SW 1271 (cell line): ENCODE results near the gene RNF169.
"Not testable (repeated sequence)": the region's sequence is repeated elsewhere in the genome, so short reads cannot be mapped to it uniquely, and the experiment has no call there.

Experiments
- DNase-seq, 2 experiments: peaks; one replicate each; lab custom pipeline; 2025; lab: John Stamatoyannopoulos, UW

The RNF169 gene

DNA sequence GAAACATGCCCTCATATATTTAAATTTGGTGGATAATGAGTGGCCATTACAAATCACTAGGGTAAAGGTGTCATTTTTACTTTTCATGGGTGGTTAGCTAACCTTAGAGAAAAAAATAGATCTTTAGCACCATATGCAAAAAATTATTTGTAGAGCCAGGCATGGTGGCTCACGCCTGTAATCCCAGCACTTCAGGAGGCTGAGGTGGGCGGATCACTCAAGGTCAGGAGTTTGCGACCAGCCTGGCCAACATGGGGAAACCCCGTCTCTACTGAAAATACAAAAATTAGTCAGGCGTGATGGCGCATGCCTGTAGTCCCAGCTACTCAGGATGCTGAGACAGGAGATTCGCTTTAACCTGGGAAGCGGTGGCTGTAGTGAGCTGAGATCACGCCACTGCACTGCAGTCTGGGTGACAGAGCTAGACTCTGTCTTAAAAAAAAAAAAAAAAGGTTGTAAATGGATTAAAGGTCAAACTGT is 19.6 kb downstream of the RNF169 start:
- DNase-seq, result not testable (repeated sequence)

DNA sequence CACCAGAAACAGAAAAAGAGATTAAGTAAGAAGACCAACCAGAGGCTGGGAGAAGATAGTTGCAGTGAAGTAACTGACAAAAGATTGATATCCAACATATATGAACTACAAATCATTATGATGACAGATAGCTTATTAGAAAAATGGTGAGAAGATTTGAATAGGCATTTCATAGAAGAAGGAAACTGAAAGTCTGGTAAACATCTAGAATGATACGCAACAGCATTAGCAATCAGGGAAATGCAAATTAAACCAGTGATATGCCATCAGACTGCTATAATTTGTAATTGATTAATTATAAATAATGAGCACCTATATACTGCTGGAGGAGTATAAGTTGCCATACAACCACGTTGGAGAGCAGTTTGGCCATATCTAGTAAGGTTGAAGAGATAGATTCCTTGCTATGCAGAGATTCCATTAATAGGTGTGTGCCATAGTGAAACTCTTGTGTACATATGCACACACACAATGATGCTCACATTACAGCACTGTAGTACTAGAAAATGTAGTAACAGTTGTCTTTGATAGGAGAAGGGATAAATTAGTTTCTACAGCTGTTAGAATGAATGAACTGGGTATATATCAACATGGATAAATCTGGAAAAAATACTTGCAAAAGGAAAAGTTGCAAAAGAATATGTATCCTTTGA is 20.5 kb downstream of the RNF169 start:
- no peak for DNase-seq

DNA sequence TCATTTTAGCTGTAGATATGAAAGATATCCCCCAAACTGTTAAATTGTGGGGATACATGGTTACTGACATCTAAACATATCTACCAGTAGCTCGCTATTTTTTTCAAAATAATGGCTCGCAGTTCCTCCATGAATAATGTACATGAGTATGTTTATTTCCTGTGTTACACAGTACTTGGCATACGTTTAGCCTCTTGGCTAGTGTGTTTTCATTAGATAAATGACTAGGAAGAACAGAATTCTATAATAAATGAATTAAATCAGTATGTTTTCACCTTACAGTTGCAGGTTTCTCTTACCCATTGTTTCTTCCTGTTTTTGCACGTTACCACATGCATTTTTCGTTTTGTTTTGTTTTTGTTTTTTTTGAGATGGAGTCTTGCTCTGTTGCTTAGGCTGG is 21.8 kb downstream of the RNF169 start:
- no peak for DNase-seq

GRCh38 chr11:74771139-74771538 is 22.5 kb downstream of the RNF169 start:
- no peak for DNase-seq

GRCh38 chr11:74773476-74773875 is 24.8 kb downstream of the RNF169 start:
- no peak for DNase-seq

- no peak for DNase-seq
These were observed 27.1 kb downstream of the RNF169 start for GRCh38 chr11:74775762-74776161.

GRCh38 chr11:74776546-74776945 is 27.9 kb downstream of the RNF169 start:
- DNase-seq, result no peak

DNA sequence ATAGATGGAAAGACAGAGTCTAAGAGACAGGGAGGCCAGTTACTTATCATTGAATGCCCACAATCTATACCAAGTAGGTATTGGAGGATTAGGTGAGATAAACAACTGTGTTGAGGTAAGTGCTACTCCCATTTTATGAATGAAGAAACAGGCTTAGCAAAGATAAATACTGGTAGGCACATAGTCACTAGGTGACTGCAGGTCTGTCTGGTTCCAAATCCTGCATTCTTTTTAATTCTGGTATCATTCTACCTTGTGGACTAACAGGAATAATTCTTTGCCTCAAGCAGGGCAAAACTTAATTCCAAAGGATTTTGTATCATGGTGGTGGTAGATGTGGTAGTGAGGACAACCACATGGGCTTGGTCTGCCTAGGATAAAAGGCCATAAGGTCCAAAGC is 28.4 kb downstream of the RNF169 start:
- DNase-seq, result no peak

GRCh38 chr11:74777877-74778276 is 29.2 kb downstream of the RNF169 start:
- DNase-seq, result no peak

DNA sequence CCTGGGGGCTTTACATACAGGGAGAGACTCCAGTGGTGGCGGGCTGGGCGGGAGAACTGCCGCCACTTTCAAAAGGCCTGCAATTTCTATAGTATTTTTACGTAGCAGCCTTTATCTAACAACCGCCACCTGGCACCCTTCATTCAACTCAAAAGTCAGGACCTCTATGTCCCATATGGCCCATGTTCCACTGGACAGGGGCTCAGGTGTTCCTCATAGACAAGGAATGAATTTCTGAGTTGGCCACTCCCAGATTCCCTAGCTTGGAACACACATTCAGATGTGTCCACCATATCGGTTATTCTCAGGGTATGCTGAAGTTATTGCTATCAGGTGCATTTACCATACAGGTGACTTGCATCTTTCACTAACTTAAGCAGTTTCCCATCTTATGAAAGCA is 29.9 kb downstream of the RNF169 start:
- no peak for DNase-seq

GRCh38 chr11:74780248-74781005 is 31.8 kb downstream of the RNF169 start:
- DNase-seq, result no peak

DNA sequence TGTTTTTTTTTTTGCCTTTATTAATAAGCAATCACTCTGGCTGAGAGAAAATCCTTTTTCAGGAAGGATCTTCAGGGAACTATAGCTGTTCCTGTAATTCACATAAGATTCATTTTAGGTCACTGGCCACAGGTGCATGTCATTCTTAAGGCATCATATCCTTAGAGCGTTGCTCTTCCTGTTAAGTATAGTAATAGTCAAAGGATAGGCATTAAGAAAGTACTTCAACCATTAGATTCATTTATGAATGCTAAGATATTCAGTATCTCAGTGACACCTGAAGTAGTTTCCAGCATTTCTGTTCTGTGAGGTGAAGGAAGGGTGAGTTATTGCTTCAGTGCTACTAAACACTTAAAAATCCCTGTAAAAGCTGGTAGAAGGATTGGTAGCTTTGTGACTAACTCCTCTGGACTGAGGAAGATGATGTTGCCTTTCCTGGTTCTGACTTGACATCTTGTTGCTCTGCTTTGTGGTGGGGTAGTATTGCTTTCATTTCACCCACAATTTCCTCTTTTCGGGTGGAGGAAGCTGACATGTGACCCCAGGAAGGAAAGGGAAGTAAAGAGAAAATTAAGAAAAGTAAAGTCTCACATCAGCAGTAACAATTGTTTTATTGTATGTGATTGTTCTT is 34.7 kb downstream of the RNF169 start:
- peak; percentile 62 to 64 for DNase-seq

DNA sequence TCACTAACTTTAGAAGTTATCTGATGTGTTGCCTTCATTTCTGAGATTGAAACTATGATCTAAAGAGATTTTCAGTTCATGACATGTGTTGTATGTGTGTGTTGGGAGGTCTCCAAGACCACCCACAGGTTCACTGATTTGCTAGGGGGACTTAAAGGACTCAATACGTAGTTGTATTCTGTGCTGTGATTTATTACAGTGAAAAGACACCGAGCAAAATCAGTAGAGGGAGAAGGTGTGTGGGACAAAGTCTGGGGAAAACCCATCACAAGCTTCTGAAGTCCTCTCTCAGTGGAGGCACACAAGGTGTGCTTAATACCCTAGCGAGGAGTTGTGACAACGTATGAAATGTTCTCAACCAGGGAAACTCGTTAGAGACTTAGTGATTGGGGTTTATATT is 35.6 kb downstream of the RNF169 start:
- no peak for DNase-seq

DNA sequence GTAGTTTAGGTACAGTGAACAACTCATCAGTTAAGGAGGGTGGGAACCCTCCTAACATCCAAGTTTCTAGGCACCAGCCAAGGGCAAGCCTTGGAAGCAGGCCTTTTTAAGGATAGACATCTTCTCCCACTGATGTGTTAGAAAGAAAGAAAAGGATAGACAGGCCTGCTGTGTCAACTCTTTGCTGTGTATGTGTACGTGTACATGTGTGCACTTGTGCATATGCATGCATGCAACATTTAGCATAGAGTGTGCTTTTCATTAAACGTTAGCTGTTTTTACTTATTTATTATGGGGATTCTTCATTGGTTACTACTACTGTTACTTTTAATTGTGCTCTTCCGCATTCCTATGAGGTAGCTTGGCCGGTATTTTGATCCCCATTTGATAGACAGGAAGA is 36.1 kb downstream of the RNF169 start:
- no peak for DNase-seq

DNA sequence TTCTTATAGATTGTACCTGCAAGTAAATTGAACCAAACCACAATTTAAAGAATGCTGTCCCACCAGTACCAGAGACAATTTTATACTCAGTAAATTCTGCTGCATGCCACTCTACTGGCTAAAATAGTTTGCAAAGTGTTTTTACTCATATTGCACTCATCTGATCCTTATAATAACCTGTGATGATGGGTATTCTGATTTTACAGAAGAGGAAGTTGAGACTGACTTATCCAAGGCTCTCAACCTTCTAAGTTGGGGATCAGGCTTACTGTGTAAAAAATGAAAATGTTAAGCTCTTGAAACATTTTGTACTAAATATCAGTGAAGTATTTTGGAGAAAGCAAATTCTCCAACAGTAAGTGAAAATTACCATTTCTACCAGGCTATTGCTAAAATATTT is 37.9 kb downstream of the RNF169 start:
- DNase-seq, result no peak

DNA sequence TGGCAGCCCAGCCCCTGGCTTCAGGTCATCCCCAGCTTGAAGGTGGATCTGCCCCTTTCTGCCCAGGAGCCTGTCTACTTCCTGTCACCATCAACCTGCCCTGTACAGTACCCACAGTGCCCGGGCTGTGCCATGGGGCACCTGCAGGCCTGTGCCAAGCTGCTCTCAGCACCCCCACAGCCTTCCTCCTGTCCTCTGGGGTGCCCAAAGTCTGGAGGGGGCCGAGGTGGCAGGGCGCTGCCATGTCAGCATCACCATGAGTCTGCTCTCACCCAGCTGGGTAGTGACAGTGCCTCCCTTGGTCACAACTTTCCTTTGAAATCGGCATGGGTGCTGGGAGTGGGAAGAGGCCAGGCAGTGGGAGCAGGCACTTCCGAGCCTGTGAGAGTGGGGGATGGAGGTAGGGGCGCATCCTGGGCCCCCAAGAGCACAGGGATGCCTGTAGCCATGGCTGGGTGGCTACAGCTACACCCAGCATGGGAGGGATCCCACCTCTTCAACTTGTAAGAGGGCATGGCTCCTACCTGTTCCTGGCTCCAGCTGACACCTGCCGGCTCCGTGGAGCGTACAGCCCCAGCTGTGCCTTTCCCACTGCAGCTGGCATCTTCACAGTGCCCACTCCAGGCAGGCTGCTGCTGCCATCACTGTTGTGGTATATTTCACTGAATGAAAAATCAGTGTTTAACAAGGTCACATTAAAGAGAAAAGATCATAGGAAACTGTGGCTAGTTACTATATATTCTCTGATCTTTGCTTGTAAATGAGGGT is 42.9 kb downstream of the RNF169 start:
- no peak for DNase-seq

- no peak for DNase-seq
These were observed 57.6 kb downstream of the RNF169 start for GRCh38 chr11:74806267-74806666.

- no peak for DNase-seq
These were observed 61.2 kb downstream of the RNF169 start for GRCh38 chr11:74809801-74810200.

GRCh38 chr11:74815966-74816365 is 67.3 kb downstream of the RNF169 start:
- no peak for DNase-seq

- DNase-seq, result no peak
These were observed 68.0 kb downstream of the RNF169 start for GRCh38 chr11:74816664-74817063.

DNA sequence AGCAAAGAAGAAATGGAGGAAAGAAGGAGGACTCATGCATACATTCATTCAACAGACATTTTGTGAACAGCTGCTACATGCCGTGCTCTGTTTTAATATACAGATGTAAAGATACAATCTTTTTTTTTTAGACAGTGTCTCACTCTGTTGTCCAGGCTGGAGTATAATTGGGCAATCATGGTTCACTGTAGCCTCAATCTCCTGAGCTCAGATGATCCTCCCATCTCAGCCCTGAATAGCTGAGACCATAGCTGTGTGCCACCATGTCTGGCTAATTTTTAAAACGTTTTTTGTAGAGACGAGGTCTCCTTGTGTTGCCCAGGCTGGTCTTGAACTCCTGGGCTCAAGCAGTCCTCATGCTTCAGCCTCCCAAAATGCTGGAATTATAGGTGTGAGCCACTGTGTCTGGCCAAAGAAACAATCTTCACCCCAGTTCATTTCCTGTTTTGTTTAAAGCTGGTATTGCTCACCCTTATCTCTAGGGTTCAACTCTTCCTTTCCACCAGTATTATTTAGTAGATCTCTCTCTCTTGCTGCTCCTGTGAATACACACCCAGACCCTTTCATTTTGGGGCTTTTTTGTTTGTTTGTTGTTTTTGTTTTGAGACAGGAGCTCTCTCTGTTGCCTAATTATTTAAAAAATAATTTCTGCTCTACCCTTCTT is 69.8 kb downstream of the RNF169 start:
- DNase-seq, result no peak

GRCh38 chr11:74819400-74819799 is 70.8 kb downstream of the RNF169 start:
- DNase-seq, result peak in 1 of 2 experiments; percentile 36
